Retina (tissue), 1 donor: ENCODE data around the gene CARD10.

Experiments
- DNase-seq: peaks from one replicate; pipeline ENCODE4 v3.0.0-alpha.2; 2016

Gene CARD10

GRCh38 chr22:37525073-37525745 lies 6.0 kb upstream of the CARD10 start:
- DNase-seq, result no peak

- DNase-seq, result no peak
Measured at GRCh38 chr22:37522482-37522881, 3.3 kb upstream of the CARD10 start.

DNA sequence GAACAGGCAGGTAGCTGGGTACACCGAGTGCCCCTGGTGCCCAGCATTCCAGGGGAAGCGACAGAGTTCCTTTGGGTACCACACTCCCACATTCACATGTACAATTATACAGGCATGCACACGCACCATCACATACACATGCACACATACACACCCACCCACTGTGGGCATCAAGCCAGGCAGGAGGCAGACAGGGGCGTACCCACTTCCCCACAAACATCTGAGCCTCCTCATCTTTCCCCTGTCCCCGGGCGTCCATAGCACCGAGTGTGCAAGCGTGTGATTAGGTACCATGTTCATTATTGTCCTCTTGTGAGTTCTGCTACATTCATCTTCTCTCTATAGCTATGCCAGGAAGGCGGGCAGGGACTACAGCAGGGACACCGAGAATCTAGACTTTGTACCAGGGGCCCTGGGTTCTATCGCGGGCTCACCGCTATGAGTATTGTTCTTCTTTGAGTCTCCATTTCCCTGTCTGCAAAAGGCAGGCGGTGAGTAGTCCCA lies 2.1 kb upstream of the CARD10 start:
- DNase-seq, result no peak

DNA sequence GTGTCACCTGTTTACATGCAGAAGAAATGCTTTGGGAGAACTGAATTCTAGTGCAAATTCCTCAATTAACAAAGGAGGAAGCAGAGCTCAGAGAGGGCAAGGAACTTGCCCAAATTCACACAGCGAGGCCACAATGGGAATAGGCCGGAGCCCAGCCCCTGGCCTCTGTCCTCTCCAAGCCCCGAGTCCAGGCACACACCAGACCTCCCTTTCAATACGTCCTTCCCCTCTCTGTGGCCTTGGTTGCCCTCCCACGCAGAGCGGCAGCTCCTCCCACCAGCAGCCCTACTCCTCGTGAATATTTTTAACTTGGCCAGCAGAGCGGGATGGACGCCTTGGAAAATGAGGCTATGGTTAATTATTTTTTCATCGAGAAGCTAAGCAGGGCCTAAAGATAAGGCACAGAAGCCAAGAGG lies 1.6 kb upstream of the CARD10 start:
- DNase-seq, result no peak

DNA sequence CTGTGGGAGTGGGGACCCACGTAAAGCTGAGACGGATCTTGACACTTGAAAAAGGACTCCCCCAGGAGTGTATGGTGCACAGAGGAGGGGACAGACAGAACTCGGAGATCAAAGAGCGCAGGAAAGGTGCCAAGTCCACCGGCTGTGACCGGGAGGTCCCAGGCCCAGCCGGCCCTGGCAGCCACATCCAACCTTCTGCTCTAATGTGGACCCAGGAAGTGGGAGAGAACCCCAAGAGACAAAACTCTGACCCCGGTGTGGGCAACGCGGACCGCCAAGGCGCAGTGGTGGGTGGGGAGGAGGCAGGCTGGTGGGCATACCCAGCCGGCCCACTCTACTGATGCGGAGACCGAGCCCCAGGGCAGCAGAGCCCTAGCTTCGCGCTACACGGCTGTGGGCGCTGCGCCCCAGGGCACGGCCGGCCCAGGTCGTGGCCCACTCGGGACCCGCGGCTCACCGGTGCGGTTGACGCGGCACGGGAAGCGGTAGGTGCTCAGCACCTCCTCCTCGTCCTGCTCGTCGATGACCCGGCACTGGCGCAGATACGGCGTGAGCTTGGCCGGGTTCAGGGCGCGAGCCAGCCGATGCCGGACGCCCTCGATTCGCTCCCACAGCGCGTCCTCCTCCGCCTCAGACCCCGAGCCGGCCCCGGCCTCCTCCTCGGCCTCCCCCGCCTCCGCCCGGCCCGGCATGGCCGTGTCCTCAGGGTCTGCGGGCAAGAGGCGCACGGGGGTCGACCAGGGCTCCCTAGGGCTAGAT lies 527 bp downstream of the CARD10 start:
- DNase-seq, result peak; percentile 73

DNA sequence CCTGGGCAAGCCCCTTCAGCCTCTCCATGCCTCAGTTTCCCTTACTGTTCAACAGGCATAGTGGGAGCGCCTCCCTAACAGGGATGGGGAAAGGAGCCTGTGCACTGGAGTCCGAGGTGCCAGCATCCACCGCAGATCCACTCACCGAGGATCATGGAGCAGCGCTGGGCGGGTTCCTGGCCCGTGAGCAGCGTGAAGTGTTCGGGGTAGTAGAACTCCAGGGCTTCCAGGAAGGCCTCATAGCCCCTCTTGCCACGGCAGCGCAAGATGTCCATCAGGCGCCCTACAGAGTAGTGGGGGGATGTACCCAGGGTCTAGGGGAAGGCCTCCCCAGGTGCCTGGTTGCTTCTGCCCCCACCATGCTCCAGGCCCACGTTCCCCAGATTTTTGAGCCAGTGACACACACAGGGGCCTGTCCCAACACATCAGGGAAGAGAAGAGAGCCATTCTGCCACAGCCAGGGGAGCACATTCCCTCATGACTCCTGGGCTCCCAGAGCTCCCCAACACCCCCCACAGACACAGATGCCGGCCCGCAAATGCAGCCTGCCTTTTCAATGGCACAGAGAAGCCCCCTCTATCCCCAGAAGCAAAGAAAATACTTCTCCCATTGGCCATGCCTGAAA lies 1.3 kb downstream of the CARD10 start:
- DNase-seq, result no peak

DNA sequence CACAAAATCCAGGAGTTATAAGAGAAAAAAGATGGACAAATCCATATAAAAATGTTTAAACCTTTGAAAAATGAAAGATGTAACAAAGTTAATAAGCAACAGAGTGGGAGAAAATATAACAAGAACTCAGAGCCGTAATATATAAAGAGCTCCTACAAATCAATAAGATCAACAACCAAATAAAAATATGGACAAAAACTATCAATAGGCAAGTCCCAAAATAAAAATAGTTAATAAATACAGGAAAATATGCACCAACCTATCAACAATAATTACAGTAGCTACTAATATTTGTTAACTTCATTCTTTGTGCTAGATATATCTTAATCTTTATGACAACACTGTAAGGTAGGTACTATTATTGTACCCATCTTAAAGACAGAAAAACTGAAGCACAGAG lies 2.8 kb downstream of the CARD10 start:
- DNase-seq, result no peak

GRCh38 chr22:37515901-37516300 lies 3.3 kb downstream of the CARD10 start:
- no peak for DNase-seq

- no peak for DNase-seq
Measured at GRCh38 chr22:37514526-37515051, 4.6 kb downstream of the CARD10 start.

DNA sequence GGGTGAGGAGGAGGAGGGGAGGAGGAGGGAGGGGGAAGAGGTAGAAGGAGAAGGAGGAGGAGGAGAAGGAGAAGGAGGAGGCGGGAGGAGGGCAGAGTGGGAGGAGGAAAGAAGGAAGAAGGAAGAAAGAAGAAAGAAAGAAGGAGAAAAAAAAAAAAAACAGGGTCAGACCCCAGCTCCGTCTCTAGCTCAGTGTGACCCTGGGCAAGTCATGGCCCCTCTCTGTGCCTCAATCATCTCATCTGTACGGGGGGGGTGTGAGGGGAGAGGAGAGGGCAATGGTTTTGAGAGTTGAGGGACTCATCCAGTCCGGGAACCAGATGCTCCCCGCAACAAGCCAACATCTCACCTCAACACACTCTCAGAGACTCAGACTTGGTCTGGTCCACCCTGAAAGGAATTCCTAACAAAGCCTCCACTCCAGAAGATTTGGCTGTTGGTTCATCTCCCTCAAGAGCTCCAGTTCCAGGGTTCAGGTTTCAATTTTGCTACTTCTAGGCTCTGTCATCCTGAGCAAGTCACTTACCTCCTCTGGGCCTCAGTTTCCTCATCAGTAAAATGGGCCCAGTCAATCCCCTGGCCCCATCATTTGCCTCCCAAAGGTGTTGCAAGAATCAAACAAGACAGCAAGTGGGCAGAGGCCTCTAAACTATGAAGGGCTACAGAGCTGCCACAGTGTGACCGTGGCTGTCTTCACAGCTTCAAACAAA lies 7.7 kb downstream of the CARD10 start:
- no peak for DNase-seq

DNA sequence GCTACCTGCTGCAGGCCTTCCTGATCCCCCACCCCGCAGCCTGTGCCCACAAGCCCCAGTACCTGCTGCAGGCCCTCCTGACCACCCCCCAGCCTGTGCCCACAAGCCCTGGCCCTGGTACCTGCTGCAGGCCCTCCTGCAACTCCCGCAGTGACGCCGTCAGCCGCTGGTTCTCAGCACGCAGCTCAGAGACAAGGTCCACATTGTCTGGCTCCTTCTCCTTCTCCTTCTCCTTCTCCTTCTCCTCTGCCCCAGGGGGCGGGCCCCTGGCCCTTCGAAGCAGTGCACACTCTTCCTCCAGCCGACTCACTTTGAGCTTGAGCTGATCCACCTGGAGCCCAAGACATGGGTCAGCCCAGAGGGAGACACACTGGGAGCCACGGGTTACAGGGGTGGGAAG lies 9.1 kb downstream of the CARD10 start:
- DNase-seq, result no peak

DNA sequence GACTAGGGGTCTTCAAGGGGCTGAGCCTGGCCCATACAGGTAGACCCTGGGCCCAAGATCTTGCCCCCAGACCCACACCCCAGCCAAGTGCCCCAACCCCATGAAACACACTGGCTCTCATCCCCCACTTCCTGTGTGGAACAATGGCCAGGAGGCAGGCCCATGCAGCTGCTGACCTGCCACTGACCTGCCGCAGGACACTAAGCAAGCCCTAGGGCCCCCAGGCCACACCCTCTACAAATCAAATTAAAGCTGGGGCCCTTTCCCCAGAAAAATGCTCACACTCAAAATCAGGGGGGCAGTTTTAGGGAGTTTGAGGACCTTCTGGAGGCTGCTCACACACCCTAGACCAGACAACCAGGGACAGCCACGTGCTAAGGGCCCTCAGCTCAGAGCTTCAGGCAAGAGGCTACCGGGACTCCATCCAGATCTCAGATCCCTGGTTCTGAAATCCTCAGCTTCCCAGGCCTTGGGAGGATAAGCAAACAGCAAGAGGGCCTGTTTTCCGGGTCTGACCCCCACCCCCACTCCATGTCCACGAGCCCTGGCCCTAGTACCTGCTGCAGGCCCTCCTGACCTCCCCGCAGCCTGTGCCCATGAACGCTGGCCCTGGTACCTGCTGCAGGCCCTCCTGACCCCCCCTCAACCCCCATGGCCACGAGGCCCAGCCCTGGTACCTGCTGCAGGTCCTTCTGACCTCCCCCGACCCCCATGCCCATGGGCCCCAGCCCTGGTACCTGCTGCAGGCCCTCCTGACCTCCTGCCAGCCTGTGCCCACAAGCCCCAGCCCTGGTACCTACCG lies 10.0 kb downstream of the CARD10 start:
- no peak for DNase-seq

DNA sequence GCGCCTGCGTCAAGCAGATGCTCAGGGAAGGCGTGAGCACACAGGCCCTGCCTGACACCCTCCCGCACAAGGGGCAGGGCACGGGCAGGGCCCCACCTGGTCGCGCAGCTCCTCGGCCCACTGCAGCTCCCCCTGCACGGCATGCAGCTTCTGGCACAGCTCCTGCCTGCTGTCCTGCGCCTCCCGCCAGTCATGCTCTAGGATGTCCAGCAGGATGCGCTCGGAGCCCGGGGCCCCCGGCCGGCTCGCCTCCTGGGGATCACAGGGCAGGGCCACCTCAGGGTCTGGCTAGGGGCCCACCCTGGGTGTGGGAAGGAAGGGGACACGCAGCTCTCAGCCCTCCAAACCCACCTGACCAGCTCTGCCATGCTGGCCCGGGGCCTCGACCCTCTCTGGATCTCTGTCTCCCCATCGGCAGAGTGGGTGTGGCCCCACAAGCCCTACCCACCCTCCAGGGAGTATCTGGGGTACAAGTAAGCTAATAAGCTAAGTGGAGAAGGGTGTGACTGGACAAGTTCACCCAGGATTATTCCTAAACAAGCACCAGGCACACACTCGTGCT lies 10.7 kb downstream of the CARD10 start:
- no peak for DNase-seq

DNA sequence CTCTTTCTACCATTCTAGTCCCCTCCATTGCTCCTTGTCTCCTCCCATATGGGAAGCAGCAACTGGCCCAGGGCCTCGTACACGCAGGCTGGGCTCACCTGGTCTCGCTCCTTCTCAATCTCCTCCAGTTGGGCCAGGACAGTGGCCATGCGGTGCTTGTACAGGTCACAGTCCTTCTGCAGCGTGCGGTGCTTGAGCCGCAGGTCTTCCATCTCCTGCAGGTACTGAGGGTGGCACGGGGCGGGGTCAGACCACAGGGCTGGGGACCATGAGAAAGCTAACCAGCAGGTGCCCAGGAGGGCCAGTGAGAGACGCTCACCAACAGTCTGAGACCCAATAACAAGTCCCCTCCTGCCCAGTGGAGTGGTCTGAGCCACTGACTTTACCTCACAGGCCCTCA lies 11.5 kb downstream of the CARD10 start:
- no peak for DNase-seq

- DNase-seq, result no peak
Measured at GRCh38 chr22:37505989-37506388, 13.2 kb downstream of the CARD10 start.

- DNase-seq, result no peak
Measured at GRCh38 chr22:37505565-37505964, 13.7 kb downstream of the CARD10 start.

GRCh38 chr22:37504964-37505363 lies 14.3 kb downstream of the CARD10 start:
- no peak for DNase-seq

DNA sequence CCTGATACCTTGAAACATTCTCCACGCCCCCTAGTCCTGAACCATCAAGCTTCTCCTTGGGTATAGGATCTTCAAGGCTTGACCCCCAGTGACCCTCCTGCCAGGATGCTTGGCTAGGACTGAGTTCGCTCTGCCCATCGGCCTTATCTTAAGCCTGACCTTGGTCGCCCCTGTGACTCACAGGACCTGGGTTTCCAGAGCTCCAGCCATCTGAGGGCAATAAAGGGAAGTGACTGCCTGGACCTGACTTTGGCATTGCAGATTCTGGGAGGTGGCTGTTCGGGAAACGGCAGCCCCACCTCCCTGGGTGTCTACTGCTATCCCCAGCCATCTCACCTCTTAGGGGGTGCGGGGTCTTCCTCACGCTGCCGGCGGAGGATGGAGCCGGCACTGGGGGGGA lies 15.4 kb downstream of the CARD10 start:
- DNase-seq, result no peak

GRCh38 chr22:37503183-37503683 lies 16.0 kb downstream of the CARD10 start:
- DNase-seq, result no peak

- DNase-seq, result no peak
Measured at GRCh38 chr22:37502342-37503182, 16.7 kb downstream of the CARD10 start.
